Muscle layer of duodenum (tissue), 2 donors: ENCODE measurements around the gene SYTL4.
A peak's percentile ranks its signal among the peaks of the same experiment; 100 is the strongest.

Experiments
- H3K27ac ChIP-seq: one replicate; pipeline ENCODE4 v1.7.0; 2013; ENCODE audit warnings: mild to moderate bottlenecking, low read length
- H3K27me3 ChIP-seq: one replicate; pipeline ENCODE4 v1.7.0; 2013; ENCODE audit warnings: low read depth, mild to moderate bottlenecking, control low read depth, low read length
- H3K36me3 ChIP-seq, 2 donors: one replicate each; pipeline ENCODE4 v1.7.0; 2013; ENCODE audit warnings: low read length in 2 of 2, control low read depth in 1 of 2, mild to moderate bottlenecking in 1 of 2; ENCODE audit not compliant: insufficient read depth in 2 of 2, control insufficient read depth in 1 of 2
- H3K4me1 ChIP-seq, 2 donors: one replicate each; pipeline ENCODE4 v1.7.0; 2013; ENCODE audit warnings: low read length in 2 of 2, mild to moderate bottlenecking in 2 of 2, control low read depth in 1 of 2, moderate library complexity in 1 of 2; ENCODE audit not compliant: insufficient read depth in 2 of 2, control insufficient read depth in 1 of 2
- H3K4me3 ChIP-seq, 2 donors: one replicate each; pipeline ENCODE4 v1.7.0; 2013; ENCODE audit warnings: low read length in 2 of 2, low read depth in 1 of 2, mild to moderate bottlenecking in 1 of 2
- H3K9me3 ChIP-seq, 2 donors: one replicate each; pipeline ENCODE4 v1.7.0; 2013; ENCODE audit warnings: low read length in 2 of 2, control low read depth in 1 of 2, mild to moderate bottlenecking in 1 of 2; ENCODE audit not compliant: control insufficient read depth in 1 of 2
- donor health status: healthy.

SYTL4 gene

GRCh38 chrX:100647095-100647494, 84.8 kb downstream of the SYTL4 start:
- Histone ChIP-seq H3K4me1 (peaks cover 11 to 18% of the 10 kb centered on the region in 2 donors), H3K4me3 (no peak overlapping the region), H3K27me3 (no peaks in the 10 kb centered on the region), H3K36me3 (peaks cover 0 to 8% of the 10 kb centered on the region in 2 donors), H3K27ac (no peak overlapping the region), H3K9me3 (no peaks in the 10 kb centered on the region)

GRCh38 chrX:100645106-100645505, 86.8 kb downstream of the SYTL4 start:
- Histone ChIP-seq H3K9me3 (no peaks in the 10 kb centered on the region), H3K27me3 (no peaks in the 10 kb centered on the region), H3K27ac (peak overlapping the region; percentile 73), H3K36me3 (peaks cover 0 to 8% of the 10 kb centered on the region in 2 donors), H3K4me3 (peak overlapping the region in 1 of 2 donors; percentile 52), H3K4me1 (peaks cover 11 to 18% of the 10 kb centered on the region in 2 donors)

- peaks cover 11 to 18% of the 10 kb centered on the region in 2 donors for H3K4me1 ChIP-seq
- peaks cover 0 to 7% of the 10 kb centered on the region in 2 donors for H3K36me3 ChIP-seq
- H3K9me3 ChIP-seq: no peaks in the 10 kb centered on the region
- peak within 1 kb of the TSS; percentile 73 for H3K27ac ChIP-seq
- peak within 1 kb of the TSS in 1 of 2 donors; percentile 52 for H3K4me3 ChIP-seq
- no peaks in the 10 kb centered on the region for H3K27me3 ChIP-seq
Measured at GRCh38 chrX:100643956-100644860, 87.7 kb downstream of the SYTL4 start, which contains the start of gene SRPX2. SRPX2 (plus strand) TSS chrX:100644199; CDS start chrX:100646323, 2,124 bp downstream.

- H3K4me1 ChIP-seq: peaks cover 2 to 18% of the 10 kb centered on the region in 2 donors
- H3K36me3 ChIP-seq: no peaks in the 10 kb centered on the region
- H3K4me3 ChIP-seq: no peak overlapping the region
- H3K27ac ChIP-seq: peak overlapping the region; percentile 73
- no peaks in the 10 kb centered on the region for H3K9me3 ChIP-seq
- H3K27me3 ChIP-seq: no peaks in the 10 kb centered on the region
Measured at GRCh38 chrX:100643212-100643611, 88.7 kb downstream of the SYTL4 start.

GRCh38 chrX:100642290-100642689, 89.6 kb downstream of the SYTL4 start:
- H3K27ac ChIP-seq: no peak overlapping the region
- no peaks in the 10 kb centered on the region for H3K27me3 ChIP-seq
- peaks cover 0 to 9% of the 10 kb centered on the region in 2 donors for H3K4me1 ChIP-seq
- H3K36me3 ChIP-seq: no peaks in the 10 kb centered on the region
- H3K9me3 ChIP-seq: no peaks in the 10 kb centered on the region
- H3K4me3 ChIP-seq: no peak overlapping the region

- H3K4me3 ChIP-seq: peak within 1 kb of the TSS; percentile 52 to 61
- H3K27me3 ChIP-seq: no peaks in the 10 kb centered on the region
- H3K9me3 ChIP-seq: no peaks in the 10 kb centered on the region
- no peaks in the 10 kb centered on the region for H3K36me3 ChIP-seq
- H3K27ac ChIP-seq: peak within 1 kb of the TSS; percentile 31
- H3K4me1 ChIP-seq: no peaks in the 10 kb centered on the region
Measured at GRCh38 chrX:100636321-100636991, 95.5 kb downstream of the SYTL4 start, which contains the start of gene TSPAN6. TSPAN6 (minus strand) TSS chrX:100636806; CDS start chrX:100636694, 112 bp downstream.

GRCh38 chrX:100635989-100636320, 96.0 kb downstream of the SYTL4 start:
- no peaks in the 10 kb centered on the region for H3K27me3 ChIP-seq
- no peaks in the 10 kb centered on the region for H3K9me3 ChIP-seq
- H3K4me1 ChIP-seq: no peaks in the 10 kb centered on the region
- no peaks in the 10 kb centered on the region for H3K36me3 ChIP-seq
- H3K27ac ChIP-seq: no peak overlapping the region
- peak overlapping the region; percentile 52 to 61 for H3K4me3 ChIP-seq

- Histone ChIP-seq H3K27me3 (no peaks in the 10 kb centered on the region), H3K9me3 (no peaks in the 10 kb centered on the region), H3K27ac (no peak overlapping the region), H3K36me3 (peaks cover 0 to 4% of the 10 kb centered on the region in 2 donors), H3K4me3 (no peak overlapping the region), H3K4me1 (no peaks in the 10 kb centered on the region)
Measured at GRCh38 chrX:100635040-100635439, 96.9 kb downstream of the SYTL4 start.

GRCh38 chrX:100625985-100626491, 105.9 kb downstream of the SYTL4 start:
- Histone ChIP-seq H3K9me3 (no peaks in the 10 kb centered on the region), H3K36me3 (peaks cover 0 to 5% of the 10 kb centered on the region in 2 donors), H3K4me1 (no peaks in the 10 kb centered on the region), H3K4me3 (no peak overlapping the region), H3K27me3 (no peaks in the 10 kb centered on the region), H3K27ac (no peak overlapping the region)
